Liver (tissue), 9 donors: Measurements from ENCODE around the gene PIP4K2A. TPM values are rescaled to one million over a fixed set of nuclear protein-coding genes. Genes with fewer than 3 reads are reported as not detected.

Source experiments
- DNase-seq: peaks from one replicate; pipeline ENCODE4 v3.0.0-alpha.2; 2017; ENCODE audit warnings: low spot score
- H3K27ac ChIP-seq, 2 donors: one replicate each; pipeline ENCODE4 v1.7.0; 2013; ENCODE audit warnings: inconsistent platforms in 2 of 2, low read length in 2 of 2, control low read depth in 1 of 2, low read depth in 1 of 2, mild to moderate bottlenecking in 1 of 2
- H3K27me3 ChIP-seq, 4 donors: one replicate each; pipeline versions ENCODE4 v1.6.1 to v1.7.0; 2013; ENCODE audit warnings: low read length in 3 of 4, inconsistent platforms in 1 of 4, mild to moderate bottlenecking in 1 of 4, moderate library complexity in 1 of 4; ENCODE audit not compliant: control insufficient read depth in 4 of 4, insufficient read depth in 4 of 4
- H3K36me3 ChIP-seq, 4 donors: one replicate each; pipeline versions ENCODE4 v1.6.1 to v1.7.0; 2013; ENCODE audit warnings: low read length in 3 of 4, mild to moderate bottlenecking in 3 of 4, low read depth in 1 of 4, moderate library complexity in 1 of 4; ENCODE audit not compliant: control insufficient read depth in 4 of 4, insufficient read depth in 3 of 4
- H3K4me1 ChIP-seq, 4 donors: one replicate each; pipeline versions ENCODE4 v1.6.1 to v1.7.0; 2013; ENCODE audit warnings: low read length in 3 of 4, mild to moderate bottlenecking in 3 of 4, moderate library complexity in 1 of 4; ENCODE audit not compliant: control insufficient read depth in 4 of 4, insufficient read depth in 4 of 4
- H3K4me3 ChIP-seq, 3 donors: one replicate each; pipeline versions ENCODE4 v1.6.1 to v1.7.0; 2013; ENCODE audit warnings: low read length in 3 of 3, control low read depth in 1 of 3, low read depth in 1 of 3, mild to moderate bottlenecking in 1 of 3
- H3K9ac ChIP-seq, 2 donors: one replicate each; pipeline ENCODE4 v1.7.0; 2013; ENCODE audit warnings: low read length in 2 of 2, mild to moderate bottlenecking in 2 of 2, moderate library complexity in 2 of 2, control low read depth in 1 of 2, low read depth in 1 of 2
- H3K9me3 ChIP-seq, 4 donors: one replicate each; pipeline versions ENCODE4 v1.6.1 to v1.7.0; 2013; ENCODE audit warnings: low read length in 3 of 4; ENCODE audit not compliant: control insufficient read depth in 4 of 4
- ATF3 ChIP-seq: IDR thresholded peaks from 2 replicates; pipeline ENCODE4 v1.6.1; 2016; ENCODE audit warnings: antibody characterized with exemption
- CTCF ChIP-seq: fragments of 150-350 bp; IDR thresholded peaks from 2 replicates; pipeline ENCODE4 v1.5.1; 2017; ENCODE audit warnings: improper control_type of control experiment, low read depth, low read length; ENCODE audit not compliant: missing input control
- EGR1 ChIP-seq, 2 donors: IDR thresholded peaks; 2 replicates each; pipeline ENCODE4 v1.6.1; 2016 to 2018; ENCODE audit warnings: antibody characterized with exemption in 2 of 2, low read depth in 2 of 2
- FOXA1 ChIP-seq: IDR thresholded peaks from 2 replicates; pipeline ENCODE4 v1.6.1; 2016; ENCODE audit warnings: antibody characterized with exemption
- FOXA2 ChIP-seq: IDR thresholded peaks from 2 replicates; pipeline ENCODE4 v1.6.1; 2016; ENCODE audit warnings: antibody characterized with exemption
- GABPA ChIP-seq, 2 donors: IDR thresholded peaks in 1 of 2; conservative IDR thresholded peaks in 1 of 2; 2 replicates each; pipeline ENCODE4 v1.6.1; 2016; ENCODE audit warnings: antibody characterized with exemption in 2 of 2, mild to moderate bottlenecking in 1 of 2, moderate library complexity in 1 of 2
- HNF4A ChIP-seq, 2 donors: conservative IDR thresholded peaks; 2 replicates each; pipeline ENCODE4 v1.6.1; 2016; ENCODE audit warnings: antibody characterized with exemption in 2 of 2, mild to moderate bottlenecking in 2 of 2
- HNF4G ChIP-seq: IDR thresholded peaks from 2 replicates; pipeline ENCODE4 v1.6.1; 2016; ENCODE audit warnings: antibody characterized with exemption
- JUND ChIP-seq, 2 donors: IDR thresholded peaks; 2 replicates each; pipeline ENCODE4 v1.6.1; 2016; ENCODE audit warnings: antibody characterized with exemption in 2 of 2
- MAX ChIP-seq: IDR thresholded peaks from 2 replicates; pipeline ENCODE4 v1.6.1; 2016; ENCODE audit warnings: antibody characterized with exemption
- NR2F2 ChIP-seq: IDR thresholded peaks from 2 replicates; pipeline ENCODE4 v1.6.1; 2016; ENCODE audit warnings: antibody characterized with exemption
- RAD21 ChIP-seq, 2 donors: IDR thresholded peaks; 2 replicates each; pipeline ENCODE4 v1.6.1; 2016; ENCODE audit warnings: antibody characterized with exemption in 2 of 2, mild to moderate bottlenecking in 2 of 2
- REST ChIP-seq: IDR thresholded peaks from 2 replicates; pipeline ENCODE4 v1.6.1; 2016; ENCODE audit warnings: antibody characterized with exemption, mild to moderate bottlenecking
- RXRA ChIP-seq, 2 donors: IDR thresholded peaks; 2 replicates each; pipeline ENCODE4 v1.6.1; 2017 to 2018; ENCODE audit warnings: antibody characterized with exemption in 2 of 2, mild to moderate bottlenecking in 1 of 2
- SP1 ChIP-seq: IDR thresholded peaks from 2 replicates; pipeline ENCODE4 v1.6.1; 2018; ENCODE audit warnings: antibody characterized with exemption, mild to moderate bottlenecking
- TAF1 ChIP-seq: conservative IDR thresholded peaks from 2 replicates; pipeline ENCODE4 v1.6.1; 2016; ENCODE audit warnings: antibody characterized with exemption, mild to moderate bottlenecking
- YY1 ChIP-seq: IDR thresholded peaks from 2 replicates; pipeline ENCODE4 v1.6.1; 2016; ENCODE audit warnings: antibody characterized with exemption, mild to moderate bottlenecking
- ZBTB33 ChIP-seq: IDR thresholded peaks from 2 replicates; pipeline ENCODE4 v1.6.1; 2016; ENCODE audit warnings: antibody characterized with exemption
- WGBS: extraction: QIAGEN DNeasy Blood & Tissue Kit; methylation state at CpG from one replicate; pipeline ENCODE4 v1.1.7; 2013; 5-methylcytosine and 5-hydroxymethylcytosine counted together
- polyA plus RNA-seq, 2 donors: library from polyadenylated mRNA; stranded (reverse) in 1 of 2; unstranded in 1 of 2; fragments of 200-250 nt in 1 of 2; fragments of >200 nt in 1 of 2; fragmentation: Nextera tagmentation in 1 of 2; extraction: Ambion mirVana in 1 of 2; gene quantifications; one replicate each; pipeline versions ENCODE4 v1.2.1 to v1.2.3, GENCODE V29; 2013 to 2015
- total RNA-seq, 2 donors: library from RNA; depleted of rRNA; stranded (reverse); fragments of >200 nt; gene quantifications; one replicate each; pipeline ENCODE4 v1.2.3, GENCODE V29; 2014
- donor health status: healthy.
- donor health status: healthy.
- donor health status: healthy.
- donor health status: healthy.
- donor health status: healthy.

PIP4K2A gene
- total and polyA plus RNA-seq, 4 donors: 6.4 to 53.7 (median 8.6) TPM

- DNase-seq: no peak
- peaks cover 3 to 7% (median 5%) of the 10 kb centered on the region in 4 donors for H3K36me3 ChIP-seq
- H3K9ac ChIP-seq: no peak overlapping the region
- no peaks in the 10 kb centered on the region for H3K9me3 ChIP-seq
- TF ChIP-seq EGR1 (IDR thresholded peaks at IDR 0.05; ENCODE audit: low read depth in 2 of 2) (no peak), RAD21 (IDR thresholded peaks at IDR 0.05) (no peak), SP1 (no peak), GABPA (IDR thresholded peaks at IDR 0.05 in 1 of 2, conservative IDR thresholded peaks at IDR 0.05 in 1 of 2) (no peak), HNF4G (no peak), ZBTB33 (no peak), REST (no peak), YY1 (no peak), HNF4A (conservative IDR thresholded peaks at IDR 0.05) (no peak), FOXA1 (no peak), RXRA (IDR thresholded peaks at IDR 0.05) (no peak), NR2F2 (no peak), JUND (IDR thresholded peaks at IDR 0.05) (no peak), TAF1 (no peak), FOXA2 (no peak), MAX (no peak), CTCF (no peak), ATF3 (no peak)
- no peak overlapping the region for H3K27ac ChIP-seq
- no peaks in the 10 kb centered on the region for H3K4me1 ChIP-seq
- no peak overlapping the region for H3K4me3 ChIP-seq
- H3K27me3 ChIP-seq: no peaks in the 10 kb centered on the region
- WGBS: 97% methylated on average over 3 of the region's 3 CpGs
Observed at GRCh38 chr10:22593026-22593425, 121.4 kb downstream of the PIP4K2A start.
